Uterus (tissue), 2 donors: Measurements from ENCODE around the gene MYO1D.

Experiments
- POLR2A ChIP-seq, 2 donors: fragments of 450-650 bp; IDR thresholded peaks; one replicate each; pipeline ENCODE4 v1.6.1; 2016; ENCODE audit warnings: antibody characterized with exemption in 2 of 2, mild to moderate bottlenecking in 1 of 2, moderate library complexity in 1 of 2
- TF ChIP-seq, protein P1 (sequence below), 4 experiments: fragments of 200-600 bp in 2 of 4; fragments of 450-650 bp in 2 of 4; sonication (generic) in 2 of 4; IDR thresholded peaks; one replicate each; pipeline ENCODE4 v1.5.1; 2016 to 2019; ENCODE audit warnings: antibody characterized with exemption in 4 of 4, mild to moderate bottlenecking in 2 of 4, moderate library complexity in 1 of 4

DNA sequence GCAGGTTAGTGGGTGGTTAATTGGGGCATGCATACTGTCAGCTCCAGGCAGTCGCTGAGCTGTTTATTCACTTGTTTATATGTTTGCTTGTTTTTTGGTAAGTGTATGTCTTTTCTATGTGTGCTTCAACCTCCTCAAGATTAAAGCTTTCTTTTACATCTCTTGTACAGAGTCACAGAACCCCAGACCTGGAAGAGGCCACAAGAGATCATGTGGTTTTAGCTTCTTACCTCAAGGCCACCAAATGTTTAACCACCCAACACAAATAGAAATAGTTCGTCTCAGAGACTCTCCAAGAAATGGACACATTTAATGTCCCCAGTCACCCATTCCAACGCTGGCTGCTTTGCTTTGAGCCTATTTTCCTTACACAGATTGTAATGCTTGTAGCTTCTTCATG lies 39.2 kb upstream of the MYO1D start:
- TF ChIP-seq, protein P1, sequence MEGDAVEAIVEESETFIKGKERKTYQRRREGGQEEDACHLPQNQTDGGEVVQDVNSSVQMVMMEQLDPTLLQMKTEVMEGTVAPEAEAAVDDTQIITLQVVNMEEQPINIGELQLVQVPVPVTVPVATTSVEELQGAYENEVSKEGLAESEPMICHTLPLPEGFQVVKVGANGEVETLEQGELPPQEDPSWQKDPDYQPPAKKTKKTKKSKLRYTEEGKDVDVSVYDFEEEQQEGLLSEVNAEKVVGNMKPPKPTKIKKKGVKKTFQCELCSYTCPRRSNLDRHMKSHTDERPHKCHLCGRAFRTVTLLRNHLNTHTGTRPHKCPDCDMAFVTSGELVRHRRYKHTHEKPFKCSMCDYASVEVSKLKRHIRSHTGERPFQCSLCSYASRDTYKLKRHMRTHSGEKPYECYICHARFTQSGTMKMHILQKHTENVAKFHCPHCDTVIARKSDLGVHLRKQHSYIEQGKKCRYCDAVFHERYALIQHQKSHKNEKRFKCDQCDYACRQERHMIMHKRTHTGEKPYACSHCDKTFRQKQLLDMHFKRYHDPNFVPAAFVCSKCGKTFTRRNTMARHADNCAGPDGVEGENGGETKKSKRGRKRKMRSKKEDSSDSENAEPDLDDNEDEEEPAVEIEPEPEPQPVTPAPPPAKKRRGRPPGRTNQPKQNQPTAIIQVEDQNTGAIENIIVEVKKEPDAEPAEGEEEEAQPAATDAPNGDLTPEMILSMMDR (IDR thresholded peaks at IDR 0.05): no peak
- TF ChIP-seq POLR2A (IDR thresholded peaks at IDR 0.05): no peak
